ENCODE data around the gene NBPF1. TPM values are rescaled to one million over a fixed set of nuclear protein-coding genes. Genes with fewer than 3 reads are reported as not detected.
A peak's percentile ranks its signal among the peaks of the same experiment; 100 is the strongest.
"Not testable (repeated sequence)": the region's sequence is repeated elsewhere in the genome, so short reads cannot be mapped to it uniquely, and the experiment has no call there.

NBPF1 gene
- total and polyA plus RNA-seq, 4 donors, result 7.9 to 55.0 (median 12.6) TPM

- WGBS, 2 donors, result 35 to 41% methylated on average over 1 of the region's 1 CpG
- intact Hi-C loops (cut with DNase I), result no loop called here
- Histone ChIP-seq H3K9me3 (ENCODE audit: control insufficient read depth, low read length) (no peaks in the 10 kb centered on the region), H3K27me3 (ENCODE audit: control insufficient read depth in 1 of 2, insufficient read depth in 2 of 2, low read length in 1 of 2) (no peaks in the 10 kb centered on the region), H3K27ac (ENCODE audit: low read depth in 1 of 2, low read length in 2 of 2) (peak overlapping the region in 1 of 2 donors; percentile 55), H3K4me1 (ENCODE audit: control insufficient read depth in 1 of 2, insufficient read depth in 2 of 2, low read length in 2 of 2) (no peaks in the 10 kb centered on the region), H3K4me3 (ENCODE audit: low read length in 2 of 2) (no peak overlapping the region), H3K36me3 (ENCODE audit: control insufficient read depth in 1 of 2, insufficient read depth in 2 of 2, low read length in 1 of 2) (peaks cover 0 to 5% of the 10 kb centered on the region in 2 donors)
- no peak for DNase-seq
- ATAC-seq (ENCODE audit: low FRiP score), result no peak
Measured at GRCh38 chr1:16605213-16605525, 8.2 kb downstream of the NBPF1 start.

GRCh38 chr1:16604514-16605212, 8.7 kb downstream of the NBPF1 start:
- intact Hi-C loops (cut with DNase I); H3K9me3 ChIP-seq (ENCODE audit: control insufficient read depth, low read length); H3K36me3 ChIP-seq (ENCODE audit: control insufficient read depth in 1 of 2, insufficient read depth in 2 of 2, low read length in 1 of 2); ATAC-seq (ENCODE audit: low FRiP score); DNase-seq; H3K4me1 ChIP-seq (ENCODE audit: control insufficient read depth in 1 of 2, insufficient read depth in 2 of 2, low read length in 2 of 2); H3K27me3 ChIP-seq (ENCODE audit: control insufficient read depth in 1 of 2, insufficient read depth in 2 of 2, low read length in 1 of 2); H3K4me3 ChIP-seq (ENCODE audit: low read length in 2 of 2): not testable (repeated sequence)
- 97 to 98% methylated on average over 1 of the region's 2 CpGs for WGBS, 2 donors
- H3K27ac ChIP-seq (ENCODE audit: low read depth in 1 of 2, low read length in 2 of 2), result peak overlapping the region in 1 of 2 donors; percentile 55

GRCh38 chr1:16603623-16604022, 9.7 kb downstream of the NBPF1 start:
- WGBS, 2 donors, result 89% methylated on average over 2 of the region's 2 CpGs; no CpG with 5 or more reads in 1 of the 2 donors
- ATAC-seq (ENCODE audit: low FRiP score); H3K36me3 ChIP-seq (ENCODE audit: control insufficient read depth in 1 of 2, insufficient read depth in 2 of 2, low read length in 1 of 2); H3K9me3 ChIP-seq (ENCODE audit: control insufficient read depth, low read length); H3K4me3 ChIP-seq (ENCODE audit: low read length in 2 of 2); intact Hi-C loops (cut with DNase I); H3K4me1 ChIP-seq (ENCODE audit: control insufficient read depth in 1 of 2, insufficient read depth in 2 of 2, low read length in 2 of 2); H3K27me3 ChIP-seq (ENCODE audit: control insufficient read depth in 1 of 2, insufficient read depth in 2 of 2, low read length in 1 of 2); H3K27ac ChIP-seq (ENCODE audit: low read depth in 1 of 2, low read length in 2 of 2); DNase-seq: not testable (repeated sequence)

- 88 to 94% methylated on average over 1 to 2 of the region's 5 CpGs for WGBS, 2 donors
- H3K4me3 ChIP-seq (ENCODE audit: low read length in 2 of 2); ATAC-seq (ENCODE audit: low FRiP score); H3K27me3 ChIP-seq (ENCODE audit: control insufficient read depth in 1 of 2, insufficient read depth in 2 of 2, low read length in 1 of 2); intact Hi-C loops (cut with DNase I); H3K9me3 ChIP-seq (ENCODE audit: control insufficient read depth, low read length); H3K36me3 ChIP-seq (ENCODE audit: control insufficient read depth in 1 of 2, insufficient read depth in 2 of 2, low read length in 1 of 2); H3K4me1 ChIP-seq (ENCODE audit: control insufficient read depth in 1 of 2, insufficient read depth in 2 of 2, low read length in 2 of 2); H3K27ac ChIP-seq (ENCODE audit: low read depth in 1 of 2, low read length in 2 of 2); DNase-seq: not testable (repeated sequence)
Measured at GRCh38 chr1:16602336-16603011, 10.9 kb downstream of the NBPF1 start.

- ATAC-seq (ENCODE audit: low FRiP score); intact Hi-C loops (cut with DNase I); H3K4me1 ChIP-seq (ENCODE audit: control insufficient read depth in 1 of 2, insufficient read depth in 2 of 2, low read length in 2 of 2); H3K36me3 ChIP-seq (ENCODE audit: control insufficient read depth in 1 of 2, insufficient read depth in 2 of 2, low read length in 1 of 2); H3K9me3 ChIP-seq (ENCODE audit: control insufficient read depth, low read length); H3K27me3 ChIP-seq (ENCODE audit: control insufficient read depth in 1 of 2, insufficient read depth in 2 of 2, low read length in 1 of 2); H3K4me3 ChIP-seq (ENCODE audit: low read length in 2 of 2); DNase-seq; H3K27ac ChIP-seq (ENCODE audit: low read depth in 1 of 2, low read length in 2 of 2): not testable (repeated sequence)
- WGBS, 2 donors, result 90 to 91% methylated on average over 3 of the region's 7 CpGs
Measured at GRCh38 chr1:16600855-16601786, 12.2 kb downstream of the NBPF1 start.

- H3K4me3 ChIP-seq (ENCODE audit: low read length in 2 of 2); intact Hi-C loops (cut with DNase I); H3K9me3 ChIP-seq (ENCODE audit: control insufficient read depth, low read length); H3K27me3 ChIP-seq (ENCODE audit: control insufficient read depth in 1 of 2, insufficient read depth in 2 of 2, low read length in 1 of 2); H3K4me1 ChIP-seq (ENCODE audit: control insufficient read depth in 1 of 2, insufficient read depth in 2 of 2, low read length in 2 of 2); DNase-seq; H3K27ac ChIP-seq (ENCODE audit: low read depth in 1 of 2, low read length in 2 of 2); H3K36me3 ChIP-seq (ENCODE audit: control insufficient read depth in 1 of 2, insufficient read depth in 2 of 2, low read length in 1 of 2): not testable (repeated sequence)
- 94 to 95% methylated on average over 3 of the region's 3 CpGs for WGBS, 2 donors
- peak; percentile 48 for ATAC-seq (ENCODE audit: low FRiP score)
Measured at GRCh38 chr1:16599326-16599725, 14.0 kb downstream of the NBPF1 start.

GRCh38 chr1:16595216-16595615, 18.1 kb downstream of the NBPF1 start:
- ATAC-seq (ENCODE audit: low FRiP score); intact Hi-C loops (cut with DNase I); H3K36me3 ChIP-seq (ENCODE audit: control insufficient read depth in 1 of 2, insufficient read depth in 2 of 2, low read length in 1 of 2); H3K27ac ChIP-seq (ENCODE audit: low read depth in 1 of 2, low read length in 2 of 2); H3K27me3 ChIP-seq (ENCODE audit: control insufficient read depth in 1 of 2, insufficient read depth in 2 of 2, low read length in 1 of 2); DNase-seq; H3K4me3 ChIP-seq (ENCODE audit: low read length in 2 of 2); H3K4me1 ChIP-seq (ENCODE audit: control insufficient read depth in 1 of 2, insufficient read depth in 2 of 2, low read length in 2 of 2); H3K9me3 ChIP-seq (ENCODE audit: control insufficient read depth, low read length): not testable (repeated sequence)
- 89 to 97% methylated on average over 1 of the region's 1 CpG for WGBS, 2 donors

- H3K27ac ChIP-seq (ENCODE audit: low read depth in 1 of 2, low read length in 2 of 2); H3K36me3 ChIP-seq (ENCODE audit: control insufficient read depth in 1 of 2, insufficient read depth in 2 of 2, low read length in 1 of 2); ATAC-seq (ENCODE audit: low FRiP score); H3K9me3 ChIP-seq (ENCODE audit: control insufficient read depth, low read length); H3K4me3 ChIP-seq (ENCODE audit: low read length in 2 of 2); intact Hi-C loops (cut with DNase I); DNase-seq; H3K4me1 ChIP-seq (ENCODE audit: control insufficient read depth in 1 of 2, insufficient read depth in 2 of 2, low read length in 2 of 2); H3K27me3 ChIP-seq (ENCODE audit: control insufficient read depth in 1 of 2, insufficient read depth in 2 of 2, low read length in 1 of 2): not testable (repeated sequence)
- 4 to 11% methylated on average over 5 to 6 of the region's 8 CpGs for WGBS, 2 donors
Measured at GRCh38 chr1:16591845-16592244, 21.5 kb downstream of the NBPF1 start.

Data from aorta (tissue), 5 donors.